ENCODE data around the gene SH2D4B. TPM values are rescaled to one million over a fixed set of nuclear protein-coding genes. Genes with fewer than 3 reads are reported as not detected.

SH2D4B gene
- total and polyA plus RNA-seq, 8 donors: 0.03 to 0.18 TPM; not detected in 6

- WGBS, 5 donors: 55 to 70% (median 59%) methylated on average over 11 of the region's 11 CpGs
These were observed 71.0 kb downstream of the SH2D4B start for GRCh38 chr10:80608706-80609105.

GRCh38 chr10:80609331-80609730 lies 71.6 kb downstream of the SH2D4B start:
- TF ChIP-seq POLR2A (IDR thresholded peaks at IDR 0.05) (no peak), POLR2AphosphoS5 (IDR thresholded peaks at IDR 0.05) (no peak), EP300 (IDR thresholded peaks at IDR 0.05) (no peak), CTCF (IDR thresholded peaks at IDR 0.05) (no peak)
- no peaks in the 10 kb centered on the region for H3K36me3 ChIP-seq
- H3K27me3 ChIP-seq: no peaks in the 10 kb centered on the region
- H3K9me3 ChIP-seq: no peaks in the 10 kb centered on the region
- no peak overlapping the region for H3K4me3 ChIP-seq
- intact Hi-C loops (cut with DNase I; ENCODE audit: low total_unique reads): no loop called here
- H3K4me1 ChIP-seq: no peaks in the 10 kb centered on the region
- no peak for DNase-seq
- 81 to 93% (median 89%) methylated on average over 11 of the region's 11 CpGs for WGBS, 5 donors
- H3K27ac ChIP-seq: no peak overlapping the region

More at GRCh38 chr10:80608706-80609105, 71.0 kb downstream of the SH2D4B start:
- Histone ChIP-seq H3K9me3 (no peaks in the 10 kb centered on the region), H3K4me3 (no peak overlapping the region), H3K27ac (no peak overlapping the region), H3K27me3 (no peaks in the 10 kb centered on the region), H3K36me3 (no peaks in the 10 kb centered on the region), H3K4me1 (no peaks in the 10 kb centered on the region)
- TF ChIP-seq POLR2A (IDR thresholded peaks at IDR 0.05): no peak
- TF ChIP-seq POLR2AphosphoS5 (IDR thresholded peaks at IDR 0.05): no peak
- no peak for TF ChIP-seq EP300 (IDR thresholded peaks at IDR 0.05)
- TF ChIP-seq CTCF (IDR thresholded peaks at IDR 0.05): no peak
- intact Hi-C loops (cut with DNase I; ENCODE audit: low total_unique reads): no loop called here
- DNase-seq: no peak

- Histone ChIP-seq H3K9me3 (no peaks in the 10 kb centered on the region), H3K4me1 (no peaks in the 10 kb centered on the region), H3K4me3 (no peak overlapping the region), H3K36me3 (no peaks in the 10 kb centered on the region), H3K27ac (no peak overlapping the region), H3K27me3 (no peaks in the 10 kb centered on the region)
- TF ChIP-seq EP300 (IDR thresholded peaks at IDR 0.05) (no peak), POLR2A (IDR thresholded peaks at IDR 0.05) (no peak), CTCF (IDR thresholded peaks at IDR 0.05) (no peak), POLR2AphosphoS5 (IDR thresholded peaks at IDR 0.05) (no peak)
- intact Hi-C loops (cut with DNase I; ENCODE audit: low total_unique reads): no loop called here
- WGBS, 5 donors: 70 to 81% (median 76%) methylated on average over 6 of the region's 6 CpGs
- DNase-seq: no peak
These were observed 73.9 kb downstream of the SH2D4B start for GRCh38 chr10:80611481-80612185.

- TF ChIP-seq POLR2AphosphoS5 (IDR thresholded peaks at IDR 0.05) (no peak), POLR2A (IDR thresholded peaks at IDR 0.05) (no peak), CTCF (IDR thresholded peaks at IDR 0.05) (no peak), EP300 (IDR thresholded peaks at IDR 0.05) (no peak)
- H3K4me1 ChIP-seq: no peaks in the 10 kb centered on the region
- H3K9me3 ChIP-seq: no peaks in the 10 kb centered on the region
- H3K4me3 ChIP-seq: no peak overlapping the region
- no peaks in the 10 kb centered on the region for H3K27me3 ChIP-seq
- no peaks in the 10 kb centered on the region for H3K36me3 ChIP-seq
- WGBS, 5 donors: 59 to 72% (median 64%) methylated on average over 3 of the region's 3 CpGs
- DNase-seq: peak in 1 of 2 donors; percentile 21
- intact Hi-C loops (cut with DNase I; ENCODE audit: low total_unique reads): no loop called here
- H3K27ac ChIP-seq: no peak overlapping the region
These were observed 74.6 kb downstream of the SH2D4B start for GRCh38 chr10:80612261-80612660.
